Spleen (tissue), 11 donors: ENCODE measurements around the gene SYNJ2. TPM values are rescaled to one million over a fixed set of nuclear protein-coding genes. Genes with fewer than 3 reads are reported as not detected.

ENCODE experiments used
- DNase-seq: peaks from one replicate; pipeline ENCODE4 v3.0.0-alpha.2; 2020
- H3K27ac ChIP-seq, 8 donors: fragments of 200-600 bp; sonication (generic) in 7 of 8; 1 replicate in 4 of 8; 2 replicates in 4 of 8; pipeline versions ENCODE4 v1.5.0 to v1.8.0; 2016 to 2021; ENCODE audit warnings: inconsistent platforms in 4 of 8, mild to moderate bottlenecking in 4 of 8, moderate library complexity in 1 of 8
- H3K27me3 ChIP-seq, 7 donors: fragments of 200-600 bp; sonication (generic) in 6 of 7; replicated peaks in 1 of 7; 1 replicate in 4 of 7; 2 replicates in 3 of 7; pipeline versions ENCODE4 v1.5.0 to v1.8.0; 2016 to 2021; ENCODE audit warnings: inconsistent platforms in 3 of 7, mild to moderate bottlenecking in 1 of 7
- H3K36me3 ChIP-seq, 6 donors: fragments of 200-600 bp; sonication (generic) in 5 of 6; 1 replicate in 4 of 6; 2 replicates in 2 of 6; pipeline versions ENCODE4 v1.5.0 to v1.8.0; 2016 to 2021; ENCODE audit warnings: inconsistent platforms in 2 of 6
- H3K4me1 ChIP-seq, 6 donors: fragments of 200-600 bp; sonication (generic) in 5 of 6; 1 replicate in 3 of 6; 2 replicates in 3 of 6; pipeline versions ENCODE4 v1.5.0 to v1.8.0; 2016 to 2021; ENCODE audit warnings: inconsistent platforms in 3 of 6
- H3K4me3 ChIP-seq, 8 donors: fragments of 200-600 bp; sonication (generic) in 7 of 8; 1 replicate in 4 of 8; 2 replicates in 4 of 8; pipeline versions ENCODE4 v1.5.0 to v1.8.0; 2016 to 2021; ENCODE audit warnings: inconsistent platforms in 4 of 8, mild to moderate bottlenecking in 4 of 8, moderate library complexity in 2 of 8
- H3K9me3 ChIP-seq, 8 donors: fragments of 200-600 bp; sonication (generic) in 7 of 8; 1 replicate in 4 of 8; 2 replicates in 4 of 8; pipeline versions ENCODE4 v1.5.0 to v1.8.0; 2016 to 2021; ENCODE audit warnings: inconsistent platforms in 4 of 8
- CTCF ChIP-seq, 11 experiments: fragments of 200-600 bp in 7 of 11; fragments of 450-650 bp in 4 of 11; sonication (generic) in 4 of 11; IDR thresholded peaks in 8 of 11; conservative IDR thresholded peaks in 3 of 11; 1 replicate in 7 of 11; 2 replicates in 4 of 11; pipeline versions ENCODE4 v1.4.0 to v1.8.0; 2016 to 2021; ENCODE audit warnings: antibody characterized with exemption in 11 of 11, inconsistent platforms in 4 of 11, mild to moderate bottlenecking in 1 of 11
- POLR2A ChIP-seq, 3 donors: fragments of 450-650 bp; IDR thresholded peaks; one replicate each; pipeline ENCODE4 v1.5.1; 2017; ENCODE audit warnings: antibody characterized with exemption in 3 of 3, mild to moderate bottlenecking in 1 of 3
- POLR2AphosphoS5 ChIP-seq, 3 donors: sonication (generic); formaldehyde crosslinking; IDR thresholded peaks; one replicate each; pipeline ENCODE4 v1.5.1; 2017; ENCODE audit warnings: antibody characterized with exemption in 3 of 3
- WGBS, 5 donors: extraction: QIAGEN DNeasy Blood & Tissue Kit in 3 of 5; methylation state at CpG; one replicate each; pipeline versions ENCODE4 v1.1.5 to v1.1.7; 2013 to 2018; 5-methylcytosine and 5-hydroxymethylcytosine counted together
- intact Hi-C: fragments of 100-400 bp; cut with DNase I; formaldehyde crosslinking; loops from one replicate; pipeline ENCODE4 v1.15.0; 2023; ENCODE audit warnings: low total_unique reads
- polyA plus RNA-seq, 3 donors: library from polyadenylated mRNA; stranded (reverse); fragments of 200-250 nt; gene quantifications; one replicate each; pipeline ENCODE4 v1.2.1, GENCODE V29; 2013
- total RNA-seq, 7 donors: library from RNA; depleted of rRNA in 3 of 7; stranded (reverse); fragments of >200 nt in 3 of 7; fragmentation: NEBNext Ultra II Directional in 4 of 7; extraction: Animal tissue kit (Norgen Biotek cat#: 25700) in 4 of 7; gene quantifications; one replicate each; pipeline versions ENCODE4 v1.1.0 to v1.2.1, GENCODE V29; 2016 to 2021
- donor health status: healthy with polysubstance abuse.
- donor health status: DM: no; HTN: no; CAD: no; lungs with moderate emphysema.
- donor health status: DM: no; HTN: no; CAD: no.
- donor health status: Bipolar disorder and iron deficiency.
- donor health status: healthy.
- donor health status: DM: no; HTN: no; CAD: no.
- donor health status: DM: yes; HTN: yes; CAD: no.

The SYNJ2 gene
- total and polyA plus RNA-seq, 10 donors = 2.4 to 34.0 (median 9.2) TPM

GRCh38 chr6:158058171-158058651, 76.5 kb downstream of the SYNJ2 start:
- intact Hi-C loops = no loop called here
- no peak for TF ChIP-seq CTCF (IDR thresholded peaks at IDR 0.05 in 8 of 11, conservative IDR thresholded peaks at IDR 0.05 in 3 of 11)
- no peak for TF ChIP-seq POLR2AphosphoS5 (IDR thresholded peaks at IDR 0.05)
- no peak for TF ChIP-seq POLR2A (IDR thresholded peaks at IDR 0.05)
- Histone ChIP-seq H3K4me3 (no peak overlapping the region), H3K9me3 (no peaks in the 10 kb centered on the region), H3K4me1 (peaks cover 0 to 34% (median 15%) of the 10 kb centered on the region in 6 donors), H3K27ac (peak overlapping the region in 1 of 8 donors; percentile 5), H3K36me3 (peaks cover 0 to 64% (median 5%) of the 10 kb centered on the region in 6 donors), H3K27me3 (no peaks in the 10 kb centered on the region)
- 0 to 43% (median 3%) methylated on average over 1 of the region's 1 CpG for WGBS, 5 donors
- no peak for DNase-seq

GRCh38 chr6:158059108-158059507, 77.4 kb downstream of the SYNJ2 start:
- no peak overlapping the region for H3K4me3 ChIP-seq
- TF ChIP-seq CTCF (IDR thresholded peaks at IDR 0.05 in 8 of 11, conservative IDR thresholded peaks at IDR 0.05 in 3 of 11) (no peak), POLR2A (IDR thresholded peaks at IDR 0.05) (no peak), POLR2AphosphoS5 (IDR thresholded peaks at IDR 0.05) (no peak)
- intact Hi-C loops = no loop called here
- peaks cover 0 to 34% (median 15%) of the 10 kb centered on the region in 6 donors for H3K4me1 ChIP-seq
- no peak overlapping the region for H3K27ac ChIP-seq
- no peaks in the 10 kb centered on the region for H3K27me3 ChIP-seq
- peaks cover 0 to 73% (median 5%) of the 10 kb centered on the region in 6 donors for H3K36me3 ChIP-seq
- no peaks in the 10 kb centered on the region for H3K9me3 ChIP-seq
- no peak for DNase-seq
- 95 to 98% (median 97%) methylated on average over 13 of the region's 13 CpGs for WGBS, 5 donors

- intact Hi-C loops = no loop called here
Measured at GRCh38 chr6:158060455-158061360, 79.0 kb downstream of the SYNJ2 start.

GRCh38 chr6:158061361-158061708, 79.7 kb downstream of the SYNJ2 start:
- no peak for TF ChIP-seq CTCF (IDR thresholded peaks at IDR 0.05 in 8 of 11, conservative IDR thresholded peaks at IDR 0.05 in 3 of 11)
- TF ChIP-seq POLR2A (IDR thresholded peaks at IDR 0.05) = no peak
- TF ChIP-seq POLR2AphosphoS5 (IDR thresholded peaks at IDR 0.05) = no peak
- H3K4me1 ChIP-seq = peaks cover 0 to 34% (median 15%) of the 10 kb centered on the region in 6 donors
- H3K9me3 ChIP-seq = no peaks in the 10 kb centered on the region
- WGBS, 5 donors = 84 to 96% (median 90%) methylated on average over 4 to 5 of the region's 5 CpGs
- peak overlapping the region in 2 of 8 donors; percentile 52 to 68 for H3K27ac ChIP-seq
- no peak overlapping the region for H3K4me3 ChIP-seq
- H3K27me3 ChIP-seq = no peaks in the 10 kb centered on the region
- intact Hi-C loops = no loop called here
- peak; percentile 62 for DNase-seq
- peaks cover 0 to 79% (median 15%) of the 10 kb centered on the region in 6 donors for H3K36me3 ChIP-seq

More at GRCh38 chr6:158060455-158061360, 79.0 kb downstream of the SYNJ2 start:
- Histone ChIP-seq H3K4me3 (no peak overlapping the region), H3K36me3 (peaks cover 0 to 79% (median 11%) of the 10 kb centered on the region in 6 donors), H3K27me3 (no peaks in the 10 kb centered on the region), H3K9me3 (no peaks in the 10 kb centered on the region), H3K4me1 (peaks cover 0 to 34% (median 15%) of the 10 kb centered on the region in 6 donors), H3K27ac (peak overlapping the region in 7 of 8 donors; percentile 1 to 70 (median 52))
- TF ChIP-seq POLR2AphosphoS5 (IDR thresholded peaks at IDR 0.05) (peak in 2 of 3 donors; percentile 37 to 57), POLR2A (IDR thresholded peaks at IDR 0.05) (no peak)
- 58 to 76% (median 67%) methylated on average over 9 to 11 of the region's 11 CpGs for WGBS, 5 donors
- peak; percentile 73 for DNase-seq
